ENCODE data around the gene ELK1.
"Not testable (repeated sequence)": the region's sequence is repeated elsewhere in the genome, so short reads cannot be mapped to it uniquely, and the experiment has no call there.

Gene ELK1

DNA sequence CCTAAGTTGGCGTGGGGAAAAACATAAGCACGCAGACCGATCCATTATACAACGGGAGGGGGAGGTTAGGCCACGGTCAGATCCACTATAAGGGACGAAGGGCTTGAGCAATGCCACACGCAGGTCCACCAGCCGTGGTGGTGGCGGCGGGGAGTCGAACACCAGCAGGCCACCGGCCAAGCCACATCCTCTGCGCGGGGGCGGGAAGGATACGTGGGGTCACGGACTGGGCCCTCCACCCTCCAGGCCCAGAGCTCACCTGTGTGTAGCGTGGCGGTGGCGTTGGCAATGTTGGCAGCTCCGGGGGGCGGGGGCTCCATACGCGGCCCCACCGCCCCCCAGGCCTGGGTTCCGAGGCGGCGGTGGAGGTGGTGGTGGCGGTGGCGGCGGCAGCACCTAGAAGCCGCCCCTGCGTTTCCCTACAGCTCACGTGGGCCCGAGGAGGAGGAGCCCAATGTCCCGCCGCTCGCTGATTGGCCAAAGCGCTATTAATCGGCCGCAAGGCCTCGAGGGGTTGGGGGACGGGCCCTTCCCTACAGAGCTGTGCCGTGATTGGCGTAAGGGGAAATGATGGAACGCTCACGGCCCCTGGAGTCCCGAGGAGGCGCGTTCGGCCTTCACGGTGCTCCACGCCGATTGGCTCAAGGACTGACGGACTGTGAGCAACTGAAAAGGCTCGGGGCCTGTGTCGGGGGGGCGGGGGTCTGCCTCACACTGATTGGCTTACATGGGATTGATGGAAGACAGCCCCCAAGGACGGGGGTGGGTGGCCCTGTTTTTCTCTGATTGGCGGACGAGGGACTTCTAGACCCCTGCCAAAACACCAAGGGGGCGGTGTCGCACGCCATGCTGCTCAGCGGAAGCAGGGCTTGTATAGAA lies at the start of gene ELK1:
Gene ELK1 (minus strand): TSS at position 400 of the 879 bp plus-strand sequence. CDS start 9,122 bp downstream, outside the sequence.
- DNase-seq = peak; percentile 95

DNA sequence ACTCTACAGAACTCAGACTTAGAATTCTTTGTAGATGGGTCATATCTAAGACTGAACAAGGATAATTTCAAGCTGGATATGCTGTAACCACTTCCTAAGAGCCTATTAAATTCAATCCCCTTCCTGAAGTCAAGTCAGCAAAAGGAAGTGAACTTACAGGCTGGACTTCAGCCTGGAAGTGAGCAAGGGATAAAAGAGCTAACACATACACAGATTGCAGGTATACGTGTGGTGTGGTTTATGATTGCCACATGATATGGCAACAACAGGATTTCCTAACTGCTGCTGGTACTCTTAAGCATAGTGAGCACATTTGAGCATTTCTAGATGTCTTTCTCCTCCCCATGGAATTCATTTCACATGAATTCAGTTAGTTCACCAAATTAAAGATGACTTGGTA lies 46.8 kb upstream of the ELK1 start:
- no peak for DNase-seq

DNA sequence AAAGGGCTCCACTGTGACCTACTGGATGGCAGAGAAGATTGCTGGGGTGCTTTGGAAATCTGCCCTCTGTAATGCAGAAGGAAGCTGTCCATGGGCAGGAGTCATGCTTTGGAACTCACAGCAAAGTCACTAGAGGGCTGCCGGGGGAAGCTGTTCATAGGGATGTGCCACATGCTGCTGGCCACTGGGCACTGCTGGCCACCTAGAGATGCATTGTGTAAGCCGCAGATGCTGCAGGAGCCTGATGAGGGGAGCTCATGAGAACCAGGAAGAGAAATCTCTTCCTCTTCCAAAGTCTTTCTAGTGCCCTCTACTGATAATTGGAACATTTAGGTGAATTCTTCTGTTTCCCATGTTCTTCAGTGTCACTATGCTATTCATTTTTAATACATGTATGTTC lies 39.8 kb upstream of the ELK1 start:
- DNase-seq = no peak

DNA sequence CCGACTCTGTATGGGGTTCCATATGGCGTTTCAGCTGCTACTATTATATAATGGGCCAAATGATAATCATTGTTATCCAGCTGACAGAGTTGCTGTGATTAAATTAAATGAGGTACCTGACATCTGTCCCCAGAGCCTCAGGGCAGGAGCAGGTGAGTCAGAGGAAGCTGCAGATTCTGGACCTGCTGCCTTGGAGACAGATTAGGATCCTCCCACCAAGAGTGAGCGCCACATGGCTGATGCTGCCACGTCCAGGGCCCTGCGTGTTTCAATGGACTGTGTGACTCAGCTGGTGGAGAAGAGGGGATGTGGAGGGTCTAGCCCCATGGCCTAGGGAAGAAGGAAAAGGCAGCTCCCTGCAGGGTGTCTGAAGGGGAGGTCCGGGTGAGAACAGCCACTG lies 36.9 kb upstream of the ELK1 start:
- DNase-seq = no peak

GRCh38 chrX:47683829-47684205 lies 33.5 kb upstream of the ELK1 start:
- no peak for DNase-seq

GRCh38 chrX:47683184-47683828 lies 32.9 kb upstream of the ELK1 start:
- DNase-seq = no peak

DNA sequence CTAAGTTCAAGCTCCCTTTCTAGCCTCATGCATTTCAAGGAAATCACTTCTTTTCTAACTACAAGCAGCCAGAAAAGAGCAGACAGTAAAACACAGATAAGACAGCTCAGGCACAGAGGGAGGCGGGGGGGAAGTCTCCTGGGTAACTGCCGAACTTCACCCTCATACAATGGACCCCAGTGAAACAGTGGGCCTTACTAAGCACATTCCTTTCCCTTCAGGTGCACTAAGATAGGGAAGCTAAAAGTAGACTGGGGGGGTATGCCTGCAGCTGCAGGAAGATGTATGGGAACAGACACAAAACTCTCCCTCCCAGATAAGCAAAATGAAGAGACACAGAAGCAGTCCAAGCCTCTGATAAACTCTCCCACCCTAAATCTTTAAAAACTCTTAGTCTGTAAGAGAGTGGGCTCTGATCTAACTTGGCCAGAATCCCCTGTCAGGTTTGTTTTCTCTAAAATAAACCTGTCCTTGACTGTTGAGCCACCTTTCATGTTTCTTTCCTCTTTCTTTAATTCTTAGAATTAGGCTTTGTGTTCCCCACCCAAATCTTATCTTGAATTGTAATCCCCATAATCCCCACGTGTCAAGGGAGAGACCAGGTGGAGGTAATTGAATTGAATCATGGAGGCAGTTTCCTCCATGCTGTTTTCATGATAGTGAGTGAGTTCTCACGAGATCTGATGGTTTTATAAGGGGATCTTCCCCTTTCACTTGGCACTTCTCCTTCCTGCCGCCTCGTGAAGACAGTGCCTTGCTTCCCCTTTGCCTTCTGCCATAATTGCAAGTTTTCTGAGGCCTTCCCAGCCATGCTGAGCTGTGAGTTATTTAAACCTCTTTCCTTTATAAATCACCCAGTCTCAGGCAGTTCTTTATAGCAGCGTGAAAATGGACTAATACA lies 25.8 kb upstream of the ELK1 start:
- DNase-seq = not testable (repeated sequence)

DNA sequence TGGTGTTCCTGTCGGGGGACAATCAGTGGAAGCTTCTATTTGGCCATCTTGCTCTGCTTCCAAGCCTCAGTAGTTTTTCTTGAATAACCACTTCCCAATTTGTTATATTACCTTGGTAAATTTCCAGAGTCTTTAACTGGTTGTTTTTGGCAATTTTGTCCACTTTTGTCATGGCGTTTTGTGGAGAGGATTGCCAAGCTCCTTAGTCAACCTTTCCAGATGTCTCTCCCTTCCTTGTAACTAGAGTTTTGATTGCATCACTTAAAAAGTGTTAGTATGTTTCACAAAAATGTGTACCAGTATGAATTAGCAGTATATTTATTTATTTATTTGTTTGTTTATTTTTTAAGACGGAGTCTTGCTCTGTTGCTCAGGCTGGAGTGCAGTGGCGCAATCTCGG lies 24.4 kb upstream of the ELK1 start:
- DNase-seq = no peak

GRCh38 chrX:47665797-47666196 lies 15.4 kb upstream of the ELK1 start:
- DNase-seq = not testable (repeated sequence)

- no peak for DNase-seq
Measured at GRCh38 chrX:47664737-47665136, 14.4 kb upstream of the ELK1 start.

GRCh38 chrX:47662144-47662657 lies 11.8 kb upstream of the ELK1 start:
- peak; percentile 66 for DNase-seq

GRCh38 chrX:47661539-47661938 lies 11.2 kb upstream of the ELK1 start:
- DNase-seq = no peak

DNA sequence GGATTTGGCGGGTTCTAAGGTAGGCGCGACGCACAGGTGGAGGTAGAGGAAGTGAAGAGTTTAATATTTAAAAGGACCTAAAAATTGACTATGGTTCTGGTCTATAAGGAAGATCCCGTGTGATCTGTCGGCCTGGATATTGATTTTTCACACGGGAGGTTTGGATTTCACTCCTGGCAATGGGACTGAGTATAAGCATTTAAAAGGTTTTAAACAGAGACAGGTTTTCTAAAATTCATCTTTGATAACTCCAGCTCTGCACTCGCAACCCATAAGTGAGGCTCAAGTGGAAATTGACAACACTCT lies 9.0 kb upstream of the ELK1 start:
- DNase-seq = no peak

GRCh38 chrX:47658684-47659420 lies 8.5 kb upstream of the ELK1 start, which contains the start of gene UXT:
UXT (minus strand) TSS chrX:47659180; CDS start chrX:47658927, 253 bp downstream.
- DNase-seq = peak; percentile 96

GRCh38 chrX:47658301-47658683 lies 7.9 kb upstream of the ELK1 start:
- DNase-seq = no peak

GRCh38 chrX:47651043-47651905 lies 911 bp upstream of the ELK1 start:
- no peak for DNase-seq

DNA sequence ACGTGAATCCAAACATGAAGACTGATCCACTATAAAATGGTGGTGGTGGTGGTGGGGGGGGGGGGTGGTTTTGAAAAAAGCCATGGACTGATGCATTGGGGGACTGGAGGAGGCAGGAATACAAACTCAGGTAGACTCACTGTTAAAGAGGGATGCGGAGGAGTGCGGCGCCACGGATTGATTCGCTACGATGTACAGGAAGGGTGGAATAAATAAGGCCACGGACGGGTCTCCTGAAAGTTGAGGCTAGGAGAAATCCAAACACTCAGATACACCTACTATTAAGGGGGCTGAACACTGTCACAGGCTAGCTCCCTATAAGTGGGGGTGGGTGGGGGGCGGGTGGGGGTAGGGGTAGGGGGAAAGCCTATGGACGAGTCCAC lies 591 bp downstream of the ELK1 start:
- DNase-seq = no peak

DNA sequence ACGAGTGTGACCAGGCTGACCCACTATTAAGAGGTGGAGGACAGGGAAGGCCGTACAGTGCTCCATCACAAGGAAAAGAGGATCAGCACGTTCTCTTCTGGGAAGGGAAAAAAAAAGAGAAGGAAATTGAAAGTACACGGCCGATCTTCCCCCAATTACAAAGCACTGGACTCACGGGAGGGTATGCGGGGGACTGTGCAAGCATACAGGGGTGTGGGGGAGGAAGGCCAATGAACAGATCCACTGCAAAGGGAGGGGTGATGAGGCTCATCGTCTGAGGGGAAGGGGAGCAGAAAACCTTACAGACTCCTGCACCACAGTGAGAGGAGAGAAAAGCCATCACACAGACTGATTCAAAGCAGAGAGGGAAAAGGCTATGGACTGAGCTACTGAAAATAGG lies 1.1 kb downstream of the ELK1 start:
- no peak for DNase-seq

DNA sequence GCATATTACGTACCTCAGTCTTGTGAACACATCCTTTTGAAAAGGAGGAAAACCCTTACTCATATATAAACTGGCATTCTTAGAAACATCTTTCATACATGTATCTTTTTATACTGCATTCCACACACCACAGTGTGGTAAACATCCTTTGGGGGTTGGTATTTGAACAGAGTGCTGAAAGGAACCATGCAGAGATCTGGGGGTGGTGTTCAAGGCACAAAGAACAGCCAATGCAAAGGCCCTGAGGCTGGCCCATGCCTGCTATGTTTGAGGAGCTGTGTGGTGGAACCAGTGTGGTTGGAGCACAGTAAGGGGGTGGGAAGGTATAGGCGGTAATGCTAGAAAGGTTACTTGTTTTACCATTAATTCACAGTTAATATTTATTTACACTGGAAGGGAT lies 2.0 kb downstream of the ELK1 start:
- no peak for DNase-seq

DNA sequence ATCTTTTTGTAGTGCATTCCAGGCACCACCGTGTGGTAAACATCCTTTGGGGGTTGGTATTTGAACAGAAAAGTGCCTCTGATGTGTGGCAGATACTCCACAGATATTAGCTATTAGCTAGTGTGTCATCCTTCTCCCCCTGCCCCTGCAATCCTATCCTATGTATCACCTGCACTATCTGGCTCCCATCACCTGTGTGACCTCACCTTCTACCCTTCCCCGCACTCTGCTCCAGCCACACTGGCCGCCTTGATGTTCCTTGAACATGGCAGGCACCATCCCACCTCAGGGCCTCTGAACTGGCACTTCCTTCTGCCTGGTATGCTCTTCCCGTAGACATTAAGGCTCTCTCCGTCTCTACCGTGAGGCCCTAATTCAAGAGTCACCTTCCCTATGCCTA lies 3.7 kb downstream of the ELK1 start:
- DNase-seq = no peak

- no peak for DNase-seq
Measured at GRCh38 chrX:47645530-47645929, 4.8 kb downstream of the ELK1 start.
